T47D (cell line): ENCODE data around the gene EEFSEC.

Experiments
- DNase-seq, 2 experiments: peaks; one replicate each; pipeline versions ENCODE4 v3.0.0 to v3.0.0-alpha.2; 2011 to 2012; ENCODE audit warnings: low read depth in 1 of 2, low spot score in 1 of 2
- JUND ChIP-seq: IDR thresholded peaks from 2 replicates; pipeline ENCODE4 v1.6.1; 2012; ENCODE audit warnings: low read depth
- in situ Hi-C: cut with HindIII; loops from 2 replicates; pipeline ENCODE4 v1.10.0; 2016; ENCODE audit warnings: low sequenced_read_pairs, low pct_unique_long_range_greater_than_20kb

The EEFSEC gene

DNA sequence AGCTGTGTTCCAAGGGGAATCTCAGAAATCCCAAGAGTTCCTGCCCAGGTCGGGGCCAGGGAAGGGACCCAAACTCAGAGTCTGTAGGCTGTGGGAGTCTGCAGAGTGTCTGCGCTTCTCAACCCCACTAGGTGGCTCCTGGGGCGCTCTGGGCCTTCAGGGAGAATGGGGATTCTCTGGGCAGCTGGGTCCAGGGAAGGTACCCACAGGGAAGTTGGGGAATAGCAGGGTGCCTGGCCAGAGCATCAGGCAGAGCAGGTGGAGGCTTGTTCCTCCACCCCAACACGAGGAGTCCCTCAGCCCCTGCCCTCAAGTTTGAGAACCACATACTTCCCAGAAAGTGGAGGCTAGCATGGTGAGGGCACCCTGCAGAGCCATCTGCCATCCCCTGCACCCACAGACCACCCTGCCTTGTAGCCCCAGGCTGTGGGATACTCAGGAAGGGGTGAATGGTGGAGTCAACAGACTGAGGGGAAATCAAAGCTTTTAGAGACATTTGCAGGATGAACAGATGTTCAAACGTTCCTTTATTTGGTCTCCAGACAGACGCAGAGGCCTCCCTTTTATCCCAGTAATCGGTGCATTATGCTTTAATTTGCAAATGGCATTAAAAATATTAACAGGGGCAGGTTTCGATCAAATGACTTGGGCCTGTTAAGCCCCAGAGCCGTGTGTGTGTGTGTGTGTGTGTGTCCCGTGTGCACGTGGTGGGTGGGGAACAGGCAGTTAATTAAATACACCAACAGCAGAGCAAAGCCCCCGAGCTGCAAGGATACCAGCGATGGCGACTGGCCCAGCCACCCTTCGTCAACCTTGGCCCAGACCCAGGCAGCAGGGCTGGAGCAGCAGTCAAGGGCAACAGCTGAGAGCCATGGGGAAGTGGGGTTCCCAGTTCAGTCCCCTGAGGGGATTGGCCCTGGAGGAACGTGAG lies 255.7 kb downstream of the EEFSEC start:
- TF ChIP-seq JUND, result no peak
- in situ Hi-C loops, result no loop called here
- DNase-seq, result no peak

DNA sequence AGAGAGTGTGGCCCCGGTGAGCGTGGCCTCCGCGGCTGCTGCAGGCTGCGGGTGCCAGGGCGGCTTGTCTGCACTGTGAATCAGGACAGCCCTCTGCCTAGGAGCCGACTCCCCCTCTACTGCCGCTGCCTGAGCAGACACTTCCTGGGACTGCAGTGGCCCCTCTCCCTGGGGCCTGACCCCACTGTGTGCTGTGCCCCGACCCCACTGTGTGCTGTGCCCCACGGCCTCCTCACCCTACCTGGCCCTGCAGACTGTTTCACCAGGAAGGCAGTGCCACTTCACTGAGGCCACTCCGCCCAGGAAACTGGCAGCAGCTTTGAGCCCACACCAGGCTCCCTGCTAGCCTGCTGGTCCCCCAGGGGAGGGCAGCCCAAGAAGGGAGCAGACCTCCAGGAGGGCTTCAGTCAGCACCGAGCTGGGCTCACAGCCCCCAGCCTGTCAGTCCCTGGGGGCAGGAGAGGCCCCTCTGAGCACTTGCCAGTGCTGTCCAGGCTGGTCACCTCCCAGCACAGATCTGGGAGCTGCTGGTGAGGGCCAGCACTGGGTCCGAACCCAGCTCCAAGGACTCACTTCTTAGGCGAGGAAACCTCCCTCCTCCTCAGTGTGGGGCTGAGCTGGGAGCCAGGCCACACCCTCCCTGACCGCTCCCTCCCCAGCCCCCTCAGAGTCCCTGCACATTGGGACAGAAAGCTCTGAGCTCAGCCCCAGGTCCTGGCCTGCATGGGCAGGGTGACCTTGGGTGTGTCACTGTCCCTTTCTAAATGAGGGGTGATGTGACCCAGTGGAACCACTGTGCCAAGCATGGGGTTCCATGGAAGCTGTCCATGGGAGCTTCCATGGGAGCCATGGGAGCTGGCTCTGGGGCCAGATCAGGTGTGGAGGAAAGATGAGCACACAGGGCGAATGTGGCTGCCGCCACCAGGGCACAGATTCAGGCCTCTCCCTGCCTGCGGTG lies 256.6 kb downstream of the EEFSEC start:
- TF ChIP-seq JUND, result no peak
- DNase-seq, result no peak
- in situ Hi-C loops, result no loop called here

DNA sequence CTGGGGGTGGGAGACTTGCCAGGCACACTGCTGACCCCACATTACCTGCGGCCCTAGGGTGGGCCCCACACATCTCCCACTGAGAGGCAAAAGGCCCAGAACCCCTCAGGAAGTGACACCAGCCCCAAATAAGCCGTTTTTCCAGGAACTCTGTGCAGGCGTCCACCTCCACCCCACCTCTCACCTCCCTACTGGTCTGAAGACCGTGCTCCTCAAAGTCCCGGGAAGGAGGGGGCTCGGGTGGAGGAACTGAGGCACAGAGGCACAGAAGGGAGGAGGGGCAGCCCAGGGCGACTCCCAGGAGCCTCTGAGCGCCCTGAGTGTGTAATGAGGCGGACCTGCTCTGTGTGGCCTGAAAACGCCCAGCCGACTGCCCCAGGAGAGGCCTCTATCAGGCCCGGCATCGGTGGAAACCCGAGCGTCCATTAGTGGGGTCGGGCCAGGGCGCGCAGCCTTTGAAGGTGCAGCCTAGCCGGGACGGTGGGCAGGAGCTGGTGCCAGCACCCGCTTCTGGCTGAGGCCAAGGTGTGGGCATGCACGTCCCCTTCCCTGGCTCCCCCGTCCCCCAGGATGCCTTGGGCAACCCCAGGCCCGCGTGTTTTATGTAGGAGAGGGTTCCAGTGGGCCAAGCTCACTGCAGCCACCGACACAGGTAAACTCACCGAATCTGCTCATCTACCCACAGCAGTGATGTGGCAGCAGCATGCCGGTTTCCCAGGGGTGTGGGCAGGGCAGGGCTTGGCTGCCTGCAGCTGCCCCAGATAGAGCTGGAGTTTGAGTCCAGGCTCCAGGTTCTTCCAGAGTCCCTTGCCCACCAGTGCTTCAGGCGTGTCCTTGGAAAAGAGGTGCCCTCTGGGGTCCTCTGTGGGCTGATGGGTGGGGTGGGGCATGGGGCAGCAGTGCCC lies 257.6 kb downstream of the EEFSEC start:
- no peak for TF ChIP-seq JUND
- in situ Hi-C loops, result no loop called here
- DNase-seq, result no peak

DNA sequence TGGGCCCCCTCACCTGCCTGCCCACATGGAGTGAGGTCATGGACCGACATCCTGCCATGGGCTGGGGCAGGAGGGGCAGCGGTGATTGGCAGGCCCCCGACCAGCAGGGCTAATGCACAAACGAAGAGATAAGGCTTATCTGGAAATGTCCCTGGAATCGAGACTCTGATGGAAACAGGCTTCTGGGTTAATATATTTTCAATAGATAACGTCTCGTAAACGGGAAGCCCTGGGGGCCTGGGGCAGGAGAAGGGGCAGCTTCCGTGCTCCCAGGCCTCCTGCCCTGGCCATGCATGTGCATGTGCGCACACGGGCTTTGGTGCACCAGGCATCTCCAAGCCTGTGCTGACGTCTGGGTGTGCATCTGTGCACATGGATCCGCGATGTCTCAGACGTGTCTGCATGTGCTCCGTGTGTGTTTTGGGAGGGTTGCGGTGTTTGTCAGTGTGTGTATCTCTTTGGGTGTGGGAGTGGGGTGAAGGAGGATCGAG lies 258.3 kb downstream of the EEFSEC start:
- DNase-seq, result no peak
- no peak for TF ChIP-seq JUND
- in situ Hi-C loops, result no loop called here

DNA sequence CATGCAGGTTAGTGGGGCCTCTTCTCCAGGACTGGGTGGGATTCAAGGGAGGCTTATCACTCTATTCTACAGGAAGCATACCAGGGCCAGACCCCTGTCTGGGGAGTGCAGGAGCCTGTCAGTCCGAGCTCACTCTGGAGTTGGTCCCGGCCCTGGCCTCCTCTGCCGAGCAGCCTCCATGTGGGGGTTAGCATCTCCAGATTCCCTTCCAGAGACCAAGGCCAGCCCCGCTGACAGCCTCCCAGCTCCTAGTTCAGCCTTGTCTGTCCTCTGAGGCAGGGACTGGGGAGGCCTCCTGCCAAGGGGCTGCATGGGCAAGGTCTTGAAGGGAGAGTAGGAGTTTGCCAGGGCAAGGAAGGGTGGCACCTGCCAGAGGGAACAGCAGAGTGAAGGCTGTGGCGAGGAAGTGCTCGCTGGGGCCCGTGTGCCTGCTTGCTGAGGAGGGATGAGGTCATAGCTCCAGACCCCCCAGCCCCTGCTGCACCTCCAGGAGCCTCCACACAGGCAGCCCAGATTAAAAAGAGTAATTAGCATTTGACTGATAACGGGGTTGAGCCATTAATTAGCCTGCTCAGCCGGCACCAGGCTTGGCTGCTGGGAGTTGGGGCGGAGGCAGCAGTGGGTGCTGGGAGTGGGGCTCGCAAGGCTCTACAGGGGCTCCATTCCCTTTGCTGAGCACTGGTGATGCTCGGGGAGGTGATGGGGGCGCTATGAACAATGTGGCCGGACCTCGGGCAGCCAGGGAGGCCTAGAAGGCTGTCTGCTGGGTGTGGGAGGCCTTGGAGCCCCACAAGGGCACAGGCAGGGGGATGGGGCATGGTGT lies 259.1 kb downstream of the EEFSEC start:
- in situ Hi-C loops, result no loop called here
- TF ChIP-seq JUND, result no peak
- DNase-seq, result no peak

DNA sequence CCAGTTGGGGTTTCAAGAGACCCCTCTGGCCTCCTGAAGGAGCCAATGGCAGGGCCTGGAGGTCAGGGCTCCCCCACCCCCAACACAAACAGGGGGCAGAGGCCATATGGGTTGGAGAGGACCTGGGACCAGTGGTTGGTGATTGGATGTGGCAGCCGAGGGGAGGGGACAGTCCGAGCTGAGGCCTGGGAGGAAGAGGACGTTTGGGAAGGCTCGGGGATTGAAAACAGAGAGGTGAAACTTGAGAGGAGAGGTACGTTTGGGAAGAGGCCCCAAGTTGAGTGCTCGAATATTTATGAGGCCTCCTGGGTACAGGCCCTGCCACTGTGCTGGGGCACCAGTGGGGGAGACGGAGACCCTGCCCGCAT lies 259.7 kb downstream of the EEFSEC start:
- TF ChIP-seq JUND, result no peak
- DNase-seq, result no peak
- in situ Hi-C loops, result no loop called here

DNA sequence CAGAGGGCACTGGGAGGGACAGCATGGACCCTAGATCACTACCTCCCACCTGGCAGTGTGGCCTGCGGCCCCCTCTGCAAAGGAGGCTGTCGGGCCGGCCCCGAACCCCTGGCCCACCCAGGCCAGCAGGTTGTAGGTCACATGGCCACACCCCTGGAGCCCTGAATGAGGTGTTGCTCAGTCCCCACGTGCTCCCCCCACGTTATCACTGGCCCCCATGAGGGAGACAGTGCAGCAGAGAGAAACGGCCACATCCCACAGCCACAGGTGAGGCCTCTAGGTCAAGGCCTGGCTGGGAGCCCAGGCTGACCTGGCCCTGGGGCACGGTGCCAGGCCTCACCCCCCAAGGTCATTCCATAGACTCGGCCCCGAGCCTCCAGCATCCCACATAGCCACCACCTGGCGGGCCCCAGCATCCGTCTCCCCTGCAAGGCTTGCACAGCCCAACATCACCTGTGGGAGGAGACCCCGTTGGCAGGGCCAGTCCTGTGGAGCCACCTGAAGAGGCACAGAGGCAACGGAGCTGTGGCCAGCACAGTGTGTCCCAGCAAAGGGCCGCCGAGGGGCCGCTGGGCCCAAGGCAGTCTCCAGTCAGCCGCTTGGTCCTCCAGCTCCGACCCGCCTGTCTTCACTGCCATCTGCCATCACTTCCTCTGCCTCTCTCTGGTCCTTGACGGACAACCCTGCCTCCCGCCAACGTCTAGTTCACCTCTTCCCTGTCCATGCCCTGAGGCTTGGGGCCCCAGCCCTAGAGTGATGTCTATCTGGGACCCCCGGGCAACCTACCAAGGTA lies 260.3 kb downstream of the EEFSEC start:
- TF ChIP-seq JUND, result no peak
- no peak for DNase-seq
- in situ Hi-C loops, result no loop called here

DNA sequence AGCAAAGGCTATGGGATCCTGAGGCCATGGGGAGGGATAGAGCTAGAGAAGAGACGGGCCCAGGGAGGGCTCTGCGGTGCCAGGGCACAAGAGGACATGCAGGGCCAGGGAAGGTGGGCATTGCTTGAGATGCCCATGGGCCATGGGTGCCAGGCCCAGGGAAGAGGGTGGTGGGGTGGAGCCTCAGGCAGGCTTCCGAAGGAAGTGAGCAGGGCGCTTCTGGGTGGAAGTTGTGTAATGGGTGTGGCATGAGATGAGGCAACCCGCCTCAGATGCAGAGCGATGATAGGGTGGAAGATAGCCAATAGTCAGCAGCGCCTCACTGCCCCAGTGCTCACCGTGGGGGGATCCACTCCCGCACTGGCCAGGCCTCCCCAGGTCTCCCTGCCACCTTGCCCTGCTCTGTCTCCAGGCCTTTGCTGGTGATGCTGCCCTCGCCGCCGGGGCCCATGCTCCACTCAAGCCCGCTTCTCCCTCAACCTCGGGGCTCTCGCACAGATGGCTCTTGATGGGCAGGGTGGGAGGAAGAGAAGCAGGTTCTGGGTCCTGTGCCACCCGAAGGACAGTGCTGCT lies 262.0 kb downstream of the EEFSEC start:
- TF ChIP-seq JUND, result no peak
- DNase-seq, result no peak
- in situ Hi-C loops, result no loop called here

DNA sequence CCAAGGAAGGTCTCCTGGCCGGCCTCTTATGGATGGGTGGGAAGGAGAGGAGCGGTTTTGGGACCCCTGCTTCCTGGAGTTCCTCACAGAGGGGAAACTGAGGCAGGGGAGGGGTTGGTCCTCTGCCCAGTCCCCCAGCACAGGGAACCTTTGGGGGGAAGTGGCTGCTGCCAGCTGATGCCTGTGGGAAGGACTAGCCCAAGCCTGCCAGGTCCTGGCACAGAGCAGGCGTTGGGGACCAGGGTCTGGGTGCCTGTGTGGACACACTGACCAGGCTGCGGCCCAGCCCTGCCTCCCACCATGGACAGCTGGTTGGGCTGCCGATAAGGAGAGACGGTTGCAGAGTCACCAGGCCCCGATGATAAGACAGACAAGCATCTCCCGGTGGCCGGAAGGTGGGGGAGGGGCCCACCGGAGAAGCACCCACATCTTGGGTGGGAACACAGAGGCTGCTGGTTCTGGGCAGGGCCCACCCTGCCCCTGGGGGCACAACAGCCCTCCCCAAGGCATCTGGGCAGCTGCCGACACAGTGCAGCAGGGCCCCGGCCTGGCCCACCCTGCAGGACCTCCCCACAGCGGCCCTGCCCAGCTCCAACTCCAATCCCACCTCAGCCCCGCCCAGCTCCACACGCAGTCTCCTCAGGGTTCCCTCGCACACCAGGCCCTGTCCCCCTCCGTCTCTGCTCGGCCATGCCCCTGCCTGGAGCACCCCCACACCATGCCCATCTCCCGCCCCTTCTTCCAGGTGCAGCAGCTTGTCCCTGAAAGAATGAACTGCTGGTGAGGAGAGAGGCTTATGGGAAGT lies 262.7 kb downstream of the EEFSEC start:
- TF ChIP-seq JUND, result no peak
- in situ Hi-C loops, result no loop called here
- DNase-seq, result no peak
